IPS DF 4.7 (cell line): ENCODE measurements around the gene ERC2.

Experiments used
- DNase-seq: peaks from one replicate; pipeline ENCODE4 v3.0.0-alpha.2; 2013; ENCODE audit warnings: low spot score; ENCODE audit errors: extremely low read depth

Gene ERC2

DNA sequence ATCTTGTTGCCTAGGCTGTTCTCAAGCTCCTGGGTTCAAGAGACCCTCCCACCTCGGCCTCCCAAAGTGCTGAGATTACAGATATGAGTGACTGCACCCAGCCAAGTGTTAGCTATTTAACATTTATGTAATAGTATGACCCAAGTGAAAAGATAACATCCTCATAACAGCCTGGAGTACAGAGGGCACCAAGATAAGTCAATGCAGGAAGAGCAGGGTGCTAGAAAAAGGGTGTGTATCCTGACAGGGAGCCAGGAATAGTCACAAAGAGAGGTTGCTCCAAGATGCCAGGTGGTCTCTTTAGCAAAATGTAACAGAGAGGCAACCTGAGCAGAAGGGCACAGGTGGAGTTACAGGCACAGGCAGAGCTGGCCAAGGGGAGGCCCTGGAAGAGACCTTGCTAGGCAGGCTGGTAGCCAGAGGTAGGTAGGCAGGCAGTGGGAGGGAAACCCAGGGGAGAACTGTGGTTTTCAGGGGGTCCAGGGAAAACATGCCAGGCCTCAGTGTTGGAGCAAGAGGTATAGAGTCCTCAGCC is 277.4 kb downstream of the ERC2 start:
- DNase-seq, result no peak

DNA sequence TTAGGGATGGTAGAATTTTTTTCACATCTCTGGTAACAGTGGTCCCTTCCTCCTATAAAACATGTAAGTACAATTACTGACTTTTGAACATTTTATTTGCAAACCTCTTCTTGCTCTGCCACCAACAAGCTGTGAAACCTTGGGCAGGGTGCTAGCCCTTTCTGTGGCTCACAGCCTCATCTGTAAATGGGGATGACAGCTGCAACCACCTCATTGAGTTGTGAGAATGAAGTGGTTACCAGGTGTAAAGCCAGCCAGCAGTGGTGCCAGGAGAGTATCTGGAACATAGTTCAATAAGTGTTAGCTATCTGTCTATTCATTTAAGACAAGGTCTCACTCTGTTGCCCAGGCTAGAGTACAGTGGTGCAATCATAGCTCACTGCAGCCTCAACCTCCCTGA is 278.1 kb downstream of the ERC2 start:
- no peak for DNase-seq

DNA sequence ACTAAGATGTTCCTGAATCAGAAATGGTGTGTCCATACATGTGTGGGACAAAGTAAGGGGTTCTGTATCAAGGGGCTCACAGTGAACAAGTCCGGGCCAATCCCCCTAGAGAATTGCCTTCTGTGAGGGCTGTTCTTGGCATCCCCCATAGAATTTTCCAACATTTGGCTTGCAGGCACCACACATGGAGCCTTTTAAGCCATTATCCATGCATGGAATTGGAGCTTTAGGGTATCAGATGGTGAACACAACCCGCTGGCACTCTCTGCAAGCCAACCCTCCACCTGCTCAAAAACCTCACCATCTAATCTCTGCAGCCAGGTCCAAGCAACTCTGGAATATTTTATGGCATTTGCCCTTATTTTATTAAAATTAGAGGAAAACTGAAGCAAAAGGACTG is 278.7 kb downstream of the ERC2 start:
- no peak for DNase-seq

DNA sequence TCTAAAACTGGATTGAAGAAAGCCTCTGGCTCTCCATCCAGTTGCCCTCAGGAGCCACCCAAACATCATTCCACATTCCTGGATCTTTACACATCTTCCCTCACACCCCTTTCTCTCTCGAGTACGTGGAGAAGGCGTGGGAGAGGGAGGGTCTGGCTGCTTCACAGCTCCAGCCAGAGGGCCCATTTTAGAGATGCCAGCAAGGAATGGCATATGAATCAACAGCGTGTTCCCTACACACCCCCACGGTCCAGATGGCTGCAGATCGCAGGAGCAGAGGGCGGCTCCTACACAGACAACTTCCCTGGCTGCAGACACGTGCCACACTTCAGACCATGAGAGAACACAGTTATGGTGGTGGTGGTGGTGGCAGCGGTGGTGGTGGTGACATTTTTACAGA is 280.1 kb downstream of the ERC2 start:
- no peak for DNase-seq

DNA sequence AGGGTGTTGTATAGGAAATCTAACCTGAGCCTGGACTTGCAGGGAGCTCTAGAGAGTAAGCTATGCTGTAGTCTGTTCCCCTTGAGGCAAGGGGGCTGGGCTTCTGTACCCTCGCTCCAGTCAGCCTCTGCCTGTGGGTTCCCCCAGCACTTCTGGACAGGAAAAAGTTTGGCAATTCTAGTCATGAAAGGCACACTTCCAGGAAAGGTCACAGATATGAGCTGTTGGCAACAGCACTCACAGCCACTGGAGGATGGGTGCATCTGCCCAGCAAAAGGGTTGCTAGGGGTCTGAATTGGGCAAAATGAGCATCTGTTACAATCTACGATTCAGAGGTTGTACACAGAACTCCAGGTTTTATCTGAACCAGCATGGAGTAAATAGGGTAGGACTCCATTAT is 281.2 kb downstream of the ERC2 start:
- DNase-seq, result no peak

DNA sequence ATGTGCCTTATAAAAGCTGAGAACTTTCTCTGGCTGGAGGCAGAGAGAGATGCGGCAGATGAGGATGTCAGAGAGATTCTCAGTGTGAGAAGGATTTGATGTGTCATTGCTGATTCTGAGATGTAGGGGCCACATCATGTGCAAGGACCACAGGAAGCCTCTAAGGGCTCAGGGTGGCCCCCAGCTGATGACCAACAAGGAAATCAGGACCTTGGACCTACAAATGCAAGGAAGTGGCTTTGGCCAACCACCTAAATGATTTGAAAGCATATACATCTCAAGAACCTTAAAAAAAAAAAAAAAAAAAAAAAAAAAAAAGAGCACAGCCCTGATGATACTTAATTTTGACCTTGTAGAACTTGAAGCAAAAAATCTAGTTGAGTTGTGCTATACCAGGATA is 282.4 kb downstream of the ERC2 start:
- no peak for DNase-seq

DNA sequence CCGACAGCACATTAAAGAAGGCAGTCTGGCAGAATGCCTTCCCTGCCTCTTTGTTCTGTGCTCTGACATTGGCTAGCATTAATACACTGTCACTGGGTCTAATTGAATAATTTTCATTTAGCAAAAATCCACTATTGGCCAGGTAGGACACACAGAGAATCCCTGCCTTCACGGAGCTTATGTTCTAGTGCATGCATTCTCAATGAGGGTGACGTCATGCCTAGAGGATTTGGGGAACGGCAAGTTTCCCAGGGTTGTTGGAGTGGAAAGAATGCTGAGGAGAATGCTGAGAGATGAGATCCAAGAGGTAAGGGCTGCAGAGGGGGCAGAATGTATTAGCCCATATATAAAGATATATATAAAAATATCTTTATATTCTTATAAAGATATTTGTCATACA is 284.7 kb downstream of the ERC2 start:
- no peak for DNase-seq

DNA sequence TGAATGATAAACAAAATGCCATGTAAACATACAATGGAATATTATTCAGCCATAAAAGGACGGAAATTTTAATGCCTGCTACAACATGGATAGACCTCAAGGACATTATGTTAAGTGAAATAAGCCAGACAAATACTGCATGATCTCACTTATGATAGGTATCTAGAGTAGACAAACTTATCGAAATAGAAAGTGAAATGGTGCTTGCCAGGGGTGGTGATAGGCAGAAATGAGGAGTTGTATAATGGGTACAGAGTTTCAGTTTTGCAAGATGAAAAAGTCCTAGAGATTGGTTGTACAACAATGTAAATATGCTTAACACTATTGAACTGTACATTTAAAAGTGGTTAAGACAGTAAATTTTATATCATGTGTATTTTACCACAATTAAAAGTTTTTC is 287.8 kb downstream of the ERC2 start:
- no peak for DNase-seq

DNA sequence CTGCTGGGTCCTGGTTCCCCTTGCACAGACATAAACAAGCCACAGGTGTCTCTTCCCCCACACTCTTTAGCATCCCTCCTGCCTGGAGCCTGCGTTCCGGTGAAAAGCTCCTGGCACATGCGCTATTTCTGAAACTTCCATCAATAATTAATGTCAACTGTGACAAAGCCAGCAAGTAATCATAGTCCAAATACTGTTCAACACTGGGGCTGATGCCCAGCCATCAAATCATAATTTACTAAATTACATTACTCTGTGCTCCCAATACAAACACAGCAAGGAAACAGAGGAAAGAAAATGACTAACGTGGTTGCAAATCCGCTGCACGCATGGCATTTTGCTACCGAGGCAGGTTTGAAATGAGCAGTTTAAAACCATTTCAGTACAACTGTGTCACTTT is 294.7 kb downstream of the ERC2 start:
- no peak for DNase-seq

DNA sequence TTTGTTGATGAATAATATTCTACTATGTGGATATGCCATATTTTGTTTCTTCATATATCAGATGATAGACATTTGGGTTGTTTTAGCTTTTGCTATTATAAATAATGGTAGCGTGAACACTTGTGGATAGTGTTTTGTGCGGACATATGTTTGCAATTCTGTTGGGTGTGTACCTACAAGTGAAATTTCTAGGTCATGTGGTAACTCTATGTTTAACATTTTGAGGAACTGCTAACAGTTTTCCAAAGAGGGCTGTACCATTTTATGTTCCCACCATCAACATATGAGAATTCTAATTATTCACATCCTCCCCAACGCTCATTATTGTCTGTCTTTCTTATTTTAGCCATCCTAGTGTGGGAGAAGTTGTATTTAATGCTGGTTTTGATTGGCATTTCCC is 303.8 kb downstream of the ERC2 start:
- no peak for DNase-seq

DNA sequence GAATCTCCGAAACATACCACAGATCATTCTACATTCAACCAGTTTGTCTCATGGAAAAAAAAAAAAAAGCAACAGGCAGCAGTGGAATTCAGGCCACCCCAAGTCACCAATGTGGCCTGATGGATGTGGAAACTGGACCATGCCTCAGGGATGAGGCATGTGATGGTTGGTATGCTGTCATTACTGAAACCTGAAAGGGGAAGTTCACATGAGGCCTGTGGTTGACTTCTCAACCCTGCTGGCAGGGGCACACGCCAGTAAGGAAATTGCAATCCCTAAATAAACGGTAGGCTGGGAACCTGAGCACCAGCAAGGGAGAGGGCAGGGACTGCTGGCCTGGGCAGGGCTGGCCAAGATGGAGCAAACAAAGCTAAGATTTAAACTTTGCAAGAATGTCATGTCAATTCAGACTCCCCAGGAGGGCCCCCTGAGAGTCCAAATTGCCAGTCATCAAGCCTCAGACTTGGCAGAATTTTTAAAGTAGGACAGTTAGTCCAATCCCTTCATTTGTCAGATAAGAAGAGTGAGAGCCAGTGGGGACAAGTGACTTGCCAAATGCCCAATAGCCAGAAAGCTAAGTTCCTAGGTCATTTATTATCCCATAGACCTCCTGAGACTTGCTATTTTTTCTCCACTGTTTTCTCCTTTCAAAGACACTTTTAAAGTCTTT is 310.4 kb downstream of the ERC2 start:
- DNase-seq, result no peak

DNA sequence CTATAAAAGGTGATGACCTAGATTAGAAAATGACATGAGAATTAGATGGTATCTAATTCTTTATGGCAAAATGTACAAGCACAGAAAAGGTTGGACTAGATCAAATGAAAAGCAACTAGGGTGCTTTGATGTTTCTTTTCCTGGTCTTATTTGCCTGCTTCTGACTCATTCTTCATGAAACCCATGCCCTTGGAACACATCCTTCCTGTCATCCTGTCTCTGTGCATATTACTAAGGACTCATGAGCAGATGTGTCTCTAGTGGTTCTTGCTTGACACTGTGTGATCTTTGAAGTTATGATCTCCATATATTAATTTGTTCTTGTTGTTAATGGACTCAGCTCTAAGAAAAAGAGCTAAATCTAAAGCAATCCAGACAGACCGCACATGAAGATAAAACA is 314.0 kb downstream of the ERC2 start:
- no peak for DNase-seq

DNA sequence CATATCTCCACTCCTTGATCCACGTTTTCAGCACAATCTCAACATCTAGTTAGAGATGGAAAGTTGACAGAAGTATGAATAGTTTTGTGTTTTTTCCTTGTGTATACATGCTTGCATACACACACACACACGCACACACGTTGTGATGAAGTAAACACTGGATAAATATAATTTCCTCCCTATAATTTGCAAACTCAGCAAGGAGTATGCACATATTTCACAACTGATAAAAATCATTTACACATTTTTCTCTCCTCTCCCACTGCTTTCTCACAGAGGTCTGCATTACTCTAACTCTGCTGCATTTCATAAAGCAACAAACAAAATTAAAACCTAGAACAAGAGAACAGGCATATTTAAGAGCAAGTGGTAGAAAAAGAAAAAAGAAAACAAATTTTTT is 320.9 kb downstream of the ERC2 start:
- DNase-seq, result no peak

DNA sequence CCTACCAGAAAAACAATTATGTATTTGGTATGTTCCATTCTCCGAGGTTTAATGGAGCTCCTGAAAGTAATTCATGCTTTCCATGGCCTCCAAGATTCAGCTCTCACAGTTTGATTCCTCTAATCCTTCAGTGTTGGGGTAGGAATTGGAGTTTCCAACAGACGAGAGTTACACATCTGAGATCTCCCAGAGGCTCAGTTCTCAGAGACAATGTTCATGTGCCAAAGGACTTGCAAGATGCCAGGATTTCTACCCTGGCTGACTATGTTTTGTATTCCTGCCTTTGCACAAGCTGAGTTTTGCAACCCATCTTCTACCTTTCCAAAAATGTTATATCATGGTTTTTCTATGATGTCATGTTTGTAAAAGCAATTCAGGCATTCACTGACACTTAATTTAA is 322.9 kb downstream of the ERC2 start:
- no peak for DNase-seq

DNA sequence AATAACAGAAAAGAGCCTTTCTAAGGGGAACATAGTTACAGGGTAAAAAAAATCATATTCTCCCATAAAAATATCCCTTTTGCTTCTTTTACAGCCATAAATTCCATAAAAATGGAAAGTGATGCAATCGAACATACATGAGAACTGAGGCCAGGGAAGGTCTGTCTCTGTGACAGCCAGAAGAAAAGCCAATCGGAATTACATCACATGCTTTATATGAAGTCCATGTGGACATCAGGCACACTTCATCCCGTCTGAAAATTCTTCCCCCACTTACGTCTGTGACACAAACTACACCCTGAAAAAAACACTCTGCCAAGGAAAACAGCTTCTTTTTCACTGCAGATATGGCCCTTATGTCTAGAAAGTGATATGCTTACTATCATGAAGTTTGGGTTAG is 323.5 kb downstream of the ERC2 start:
- no peak for DNase-seq

DNA sequence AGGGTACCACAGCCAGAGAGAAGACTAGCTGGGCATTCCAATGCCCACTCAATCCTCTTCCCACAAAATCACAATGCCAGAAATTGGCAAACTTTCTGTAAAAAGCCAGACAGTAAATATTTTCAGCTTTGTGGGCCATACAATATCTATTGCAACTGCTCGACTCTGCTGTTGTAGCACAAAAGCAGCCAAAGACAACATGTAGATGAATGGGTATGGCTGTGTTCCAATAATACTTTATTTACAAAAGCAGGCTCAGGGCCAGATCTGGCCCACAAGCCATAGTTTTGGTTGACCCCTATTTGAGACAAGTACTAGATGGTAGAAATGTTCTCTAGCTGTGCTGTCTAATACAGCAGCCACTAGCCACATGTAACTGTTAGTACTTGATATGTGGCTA is 330.9 kb downstream of the ERC2 start:
- DNase-seq, result no peak

DNA sequence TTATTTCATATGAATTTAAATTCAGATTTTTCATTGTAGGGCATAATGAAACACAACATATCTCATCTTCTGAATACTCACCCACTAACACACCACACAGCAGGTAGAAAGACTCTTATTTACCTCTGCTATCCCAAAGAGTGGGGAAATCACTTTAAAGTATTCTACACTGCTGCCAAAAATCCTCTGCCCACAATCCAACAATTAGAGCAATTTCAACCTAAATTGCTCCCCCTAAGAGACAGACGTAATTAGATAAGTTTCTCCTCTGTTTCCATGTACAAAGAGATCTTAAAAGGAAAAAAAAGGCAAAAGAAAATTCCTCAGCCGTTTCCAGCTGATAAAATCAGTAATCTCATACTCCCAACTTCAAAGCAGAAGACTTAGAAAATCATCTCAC is 331.8 kb downstream of the ERC2 start:
- no peak for DNase-seq

DNA sequence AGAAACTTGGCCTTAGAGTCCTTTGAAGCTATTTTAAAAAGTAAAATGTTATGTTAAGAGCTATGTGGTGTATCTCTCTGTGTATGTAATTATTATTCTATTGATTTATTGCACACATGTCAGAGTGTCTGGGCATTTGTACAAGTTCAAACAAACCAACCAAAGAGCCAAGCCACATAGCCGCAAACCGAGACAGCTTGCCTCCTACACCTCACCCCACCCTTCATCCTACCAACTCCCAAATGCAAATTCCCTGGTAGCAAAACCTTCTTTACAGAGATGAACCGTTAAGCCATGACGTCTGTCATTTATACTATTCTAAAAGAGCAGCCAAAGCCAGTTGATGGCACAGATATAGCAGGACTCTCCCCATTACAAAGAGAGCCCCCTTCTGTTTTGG is 332.3 kb downstream of the ERC2 start:
- DNase-seq, result no peak

DNA sequence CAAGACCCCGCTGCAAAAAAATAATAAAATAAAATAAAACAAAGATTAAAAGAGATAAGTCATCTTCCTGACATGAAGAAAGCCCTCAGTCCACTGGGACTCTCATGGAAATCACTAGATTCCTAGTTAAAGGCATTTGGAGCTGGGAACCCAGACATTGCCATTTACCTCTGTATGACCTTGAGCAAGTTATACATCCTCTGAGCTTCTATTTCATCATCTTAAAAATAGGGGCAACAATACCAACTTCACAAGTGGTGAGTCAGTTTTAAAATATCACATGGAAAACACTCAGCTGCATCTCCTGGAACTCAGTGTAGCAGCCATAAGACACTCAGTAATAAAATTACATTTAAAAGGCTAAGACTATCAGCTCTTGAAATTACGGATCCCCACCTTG is 334.8 kb downstream of the ERC2 start:
- DNase-seq, result no peak

DNA sequence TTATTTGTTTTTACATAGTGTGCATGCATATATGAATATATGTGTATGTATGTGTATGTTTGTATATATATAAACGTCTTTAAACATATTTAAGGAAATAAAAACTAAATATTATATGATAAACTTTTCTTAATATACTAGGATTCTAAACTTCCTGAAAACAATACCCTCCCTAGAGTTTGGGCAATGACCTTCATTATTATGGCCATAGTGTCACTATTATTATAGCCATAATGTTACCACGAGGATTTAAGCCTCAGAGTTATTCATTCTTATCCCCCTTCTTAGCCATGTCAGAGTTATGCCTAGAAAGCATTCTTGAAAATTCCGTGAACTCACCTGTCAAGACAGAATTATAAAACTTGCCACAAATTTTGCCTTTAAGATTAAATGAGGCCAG is 335.5 kb downstream of the ERC2 start:
- no peak for DNase-seq

DNA sequence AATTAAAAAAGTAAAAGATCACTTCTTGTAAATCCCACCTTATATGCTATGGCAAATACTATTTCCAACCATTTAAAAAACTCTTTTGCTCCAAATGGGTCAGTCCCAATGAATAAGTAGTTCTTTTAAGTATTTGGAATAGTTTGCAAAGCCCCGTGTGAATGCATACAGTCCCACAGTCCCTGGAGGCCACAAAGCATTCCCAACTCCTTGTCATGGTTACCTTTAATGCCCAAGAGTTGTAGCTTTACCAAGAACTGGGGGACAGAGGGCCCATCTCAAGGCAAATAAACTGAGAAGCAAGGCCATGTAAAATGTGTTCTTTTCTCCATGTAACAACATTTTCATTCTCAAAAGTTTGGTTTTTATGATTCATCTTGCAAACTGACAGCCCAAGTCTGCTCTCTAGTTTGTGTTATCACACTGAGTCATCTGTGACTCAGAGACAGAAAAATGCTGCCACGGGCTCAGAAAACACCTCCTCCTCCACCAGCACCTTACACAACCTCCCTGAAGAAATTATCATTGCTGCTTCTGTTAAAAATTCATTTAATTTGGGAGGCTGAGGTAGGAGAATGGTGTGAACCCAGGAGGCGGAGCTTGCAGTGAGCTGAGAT is 336.2 kb downstream of the ERC2 start:
- DNase-seq, result no peak

DNA sequence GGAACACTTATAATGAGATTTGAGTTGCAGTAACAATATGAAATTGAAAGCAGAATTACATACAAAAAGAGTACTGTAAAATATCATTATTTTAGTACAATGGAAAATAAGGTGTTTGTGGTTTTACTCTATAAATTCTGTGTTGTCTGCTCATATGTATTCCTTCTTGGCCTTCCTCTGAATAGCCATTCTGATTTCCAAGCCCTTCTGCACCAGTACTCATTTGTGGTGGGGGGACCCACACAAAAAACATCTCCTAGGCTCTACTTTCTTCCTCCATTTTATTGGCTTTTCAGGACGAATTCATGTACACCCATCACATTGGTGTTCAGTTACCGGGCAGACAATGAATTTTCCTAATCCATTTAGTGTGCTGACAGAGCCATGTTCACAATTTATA is 338.2 kb downstream of the ERC2 start:
- DNase-seq, result no peak

DNA sequence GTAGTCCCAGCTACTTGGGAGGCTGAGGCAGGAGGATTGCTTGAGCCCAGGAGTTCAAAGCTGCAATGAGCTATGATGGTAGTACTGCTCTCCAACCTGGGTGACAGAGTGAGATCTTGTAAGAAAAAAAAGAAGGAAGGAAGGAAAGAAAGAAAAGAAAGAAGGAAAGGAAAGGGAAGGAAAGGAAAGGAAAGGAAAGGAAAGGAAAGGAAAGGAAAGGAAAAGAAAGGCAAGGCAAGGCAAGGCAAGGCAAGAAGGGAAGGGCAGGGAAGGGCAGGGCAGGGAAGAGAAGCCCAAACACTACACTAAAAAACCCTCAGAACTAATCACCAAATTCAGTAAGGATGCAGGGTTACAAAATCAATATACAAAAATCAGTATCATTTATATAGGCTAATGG is 341.6 kb downstream of the ERC2 start:
- no peak for DNase-seq
